ENCODE measurements around the gene GZMM. TPM values are rescaled to one million over a fixed set of nuclear protein-coding genes. Genes with fewer than 3 reads are reported as not detected.

GZMM gene
- polyA plus RNA-seq, 1 of the 3 experiments (the other 2 are of a cell fraction): not detected

- TF ChIP-seq FOXM1 (IDR thresholded peaks at IDR 0.05; ENCODE audit: low read depth) (no peak), SMC3 (IDR thresholded peaks at IDR 0.05; ENCODE audit: low read depth, low read length) (peak; percentile 33; the same call in 1 of the 2 replicates), RAD21 (IDR thresholded peaks at IDR 0.05; ENCODE audit: low read length) (peak; percentile 63), RCOR1 (IDR thresholded peaks at IDR 0.05; ENCODE audit: low read length) (no peak), CHD2 (IDR thresholded peaks at IDR 0.05; ENCODE audit: low read length, partially characterized antibody) (peak; percentile 30), GABPA (IDR thresholded peaks at IDR 0.05; ENCODE audit: low read depth) (no peak), JUND (IDR thresholded peaks at IDR 0.05) (no peak), TEAD4 (IDR thresholded peaks at IDR 0.05; ENCODE audit: borderline replicate concordance, insufficient read depth) (no peak), YY1 (IDR thresholded peaks at IDR 0.05; ENCODE audit: low read depth) (no peak), RXRA (IDR thresholded peaks at IDR 0.05; ENCODE audit: borderline replicate concordance, low read depth) (no peak), NRF1 (IDR thresholded peaks at IDR 0.05; ENCODE audit: low read depth, low read length) (no peak), EP300 (IDR thresholded peaks at IDR 0.05; ENCODE audit: borderline replicate concordance in 1 of 2, low read depth in 1 of 2, low read length in 1 of 2) (no peak), MEF2A (IDR thresholded peaks at IDR 0.05; ENCODE audit: borderline replicate concordance, low read depth) (no peak), NFIC (IDR thresholded peaks at IDR 0.05; ENCODE audit: borderline replicate concordance) (no peak), SIN3A (IDR thresholded peaks at IDR 0.05; ENCODE audit: borderline replicate concordance, low read depth, low read length) (peak; percentile 71; the same call in 1 of the 2 replicates), FOXJ3 (CRISPR knock-in tag; IDR thresholded peaks at IDR 0.05) (no peak), TAF1 (IDR thresholded peaks at IDR 0.05; ENCODE audit: borderline replicate concordance, low read depth, low read length) (no peak), USF2 (IDR thresholded peaks at IDR 0.05; ENCODE audit: borderline replicate concordance, low read depth, low read length) (peak; percentile 22; the same call in 1 of the 2 replicates), USF1 (IDR thresholded peaks at IDR 0.05; ENCODE audit: borderline replicate concordance, low read depth) (no peak), FOSL2 (IDR thresholded peaks at IDR 0.05; ENCODE audit: borderline replicate concordance, low read depth) (no peak), TCF12 (IDR thresholded peaks at IDR 0.05) (no peak)
Observed at GRCh38 chr19:510606-511100, 33.2 kb upstream of the GZMM start (continued).

DNA sequence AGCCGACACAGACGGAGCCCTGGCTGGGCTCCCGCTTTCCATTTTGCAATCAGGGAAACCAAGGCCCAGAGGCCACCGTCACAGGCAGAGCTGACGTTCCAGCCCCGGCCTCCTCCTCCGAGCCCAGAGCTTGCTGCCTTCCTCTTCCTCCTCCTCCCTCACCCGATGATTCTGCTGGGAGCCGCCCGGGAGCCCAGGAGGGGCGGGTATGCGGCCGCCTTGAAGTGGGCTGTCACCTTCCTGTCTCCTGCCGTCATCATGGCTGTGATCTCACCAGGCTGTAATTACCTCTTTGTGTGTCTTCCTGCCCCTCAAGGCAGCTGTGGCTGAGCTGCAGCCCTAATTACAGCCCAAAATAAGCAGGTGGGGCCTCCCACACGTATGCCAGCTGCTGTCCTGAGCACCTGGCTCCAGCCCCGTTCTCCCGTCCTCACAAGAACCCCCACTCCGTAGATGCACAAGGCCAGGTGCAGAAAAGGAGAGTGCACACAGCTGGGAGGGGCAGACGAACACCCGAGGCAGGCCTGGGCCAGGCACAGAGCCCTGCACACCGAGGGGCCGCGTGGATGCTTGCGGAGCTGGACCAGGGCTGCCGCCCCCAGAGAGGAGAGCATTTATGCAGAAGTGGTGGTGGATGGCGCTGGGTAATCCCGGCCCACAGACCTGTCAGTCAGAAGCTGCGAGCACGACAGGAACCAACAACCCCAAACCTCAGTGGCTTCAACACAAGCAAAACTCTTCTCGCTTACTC, 32.6 kb upstream of the GZMM start:
- Histone ChIP-seq H4K20me1 (ENCODE audit: insufficient read depth) (peaks cover 5% of the 10 kb centered on the region; the same call in 1 of the 2 replicates), H2AFZ (ENCODE audit: low read depth) (no peak overlapping the region), H3K27ac (ENCODE audit: low read depth in 2 of 2, low read length in 1 of 2) (no peak overlapping the region), H3K4me3 (ENCODE audit: low read depth in 2 of 2, low read length in 1 of 2) (no peak overlapping the region), H3K36me3 (replicated peaks in 1 of 2; ENCODE audit: control insufficient read depth in 1 of 2, insufficient read depth in 2 of 2, low read length in 1 of 2) (peaks cover 0 to 5% of the 10 kb centered on the region in 2 experiments), H3K27me3 (ENCODE audit: insufficient read depth) (no peaks in the 10 kb centered on the region), H3F3A (replicated peaks; ENCODE audit: insufficient read depth) (peaks cover 5% of the 10 kb centered on the region), H3K9me2 (no peaks in the 10 kb centered on the region), H3K4me2 (no peak overlapping the region), H3K79me2 (ENCODE audit: insufficient read depth) (peaks cover 18% of the 10 kb centered on the region), H3K9ac (no peak overlapping the region), H3K9me3 (no peaks in the 10 kb centered on the region), H3K4me1 (ENCODE audit: control insufficient read depth in 1 of 2, insufficient read depth in 2 of 2, low read depth in 1 of 2, low read length in 1 of 2) (peaks cover 2 to 12% of the 10 kb centered on the region in 2 experiments; a peak in 1 of 4 replicates)
- 91% methylated on average over 19 of the region's 30 CpGs for WGBS (ENCODE audit: low lambda C conversion rate)
- TF ChIP-seq NRF1 (IDR thresholded peaks at IDR 0.05; ENCODE audit: low read depth, low read length) (no peak), RAD21 (IDR thresholded peaks at IDR 0.05; ENCODE audit: low read length) (no peak), ELF1 (IDR thresholded peaks at IDR 0.05) (no peak), SMC3 (IDR thresholded peaks at IDR 0.05; ENCODE audit: low read depth, low read length) (no peak), TCF12 (IDR thresholded peaks at IDR 0.05) (no peak), TEAD4 (IDR thresholded peaks at IDR 0.05; ENCODE audit: borderline replicate concordance, insufficient read depth) (no peak)
- TF ChIP-seq, protein P1, sequence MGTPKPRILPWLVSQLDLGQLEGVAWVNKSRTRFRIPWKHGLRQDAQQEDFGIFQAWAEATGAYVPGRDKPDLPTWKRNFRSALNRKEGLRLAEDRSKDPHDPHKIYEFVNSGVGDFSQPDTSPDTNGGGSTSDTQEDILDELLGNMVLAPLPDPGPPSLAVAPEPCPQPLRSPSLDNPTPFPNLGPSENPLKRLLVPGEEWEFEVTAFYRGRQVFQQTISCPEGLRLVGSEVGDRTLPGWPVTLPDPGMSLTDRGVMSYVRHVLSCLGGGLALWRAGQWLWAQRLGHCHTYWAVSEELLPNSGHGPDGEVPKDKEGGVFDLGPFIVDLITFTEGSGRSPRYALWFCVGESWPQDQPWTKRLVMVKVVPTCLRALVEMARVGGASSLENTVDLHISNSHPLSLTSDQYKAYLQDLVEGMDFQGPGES (IDR thresholded peaks at IDR 0.05; ENCODE audit: low read depth, low read length): no peak
- no peak for DNase-seq
- ChIA-PET CTCF (interaction anchor here (0.6 to 3.6 kb wide), 27 partner anchors 12 to 429 kb away, joined by 3 to 71 read pairs (median 5); partner anchors contain the start of genes CDC34 and SHC2), POLR2A (interaction anchor here (0.7 kb wide), 2 partner anchors 17 to 20 kb away, joined by 3 read pairs; no protein-coding TSS in a partner anchor)
